ENCODE data around the gene MAGI3. TPM values are rescaled to one million over a fixed set of nuclear protein-coding genes. Genes with fewer than 3 reads are reported as not detected.

The MAGI3 gene
- polyA plus RNA-seq, 3 donors = 25.2 to 28.1 (median 26.0) TPM

DNA sequence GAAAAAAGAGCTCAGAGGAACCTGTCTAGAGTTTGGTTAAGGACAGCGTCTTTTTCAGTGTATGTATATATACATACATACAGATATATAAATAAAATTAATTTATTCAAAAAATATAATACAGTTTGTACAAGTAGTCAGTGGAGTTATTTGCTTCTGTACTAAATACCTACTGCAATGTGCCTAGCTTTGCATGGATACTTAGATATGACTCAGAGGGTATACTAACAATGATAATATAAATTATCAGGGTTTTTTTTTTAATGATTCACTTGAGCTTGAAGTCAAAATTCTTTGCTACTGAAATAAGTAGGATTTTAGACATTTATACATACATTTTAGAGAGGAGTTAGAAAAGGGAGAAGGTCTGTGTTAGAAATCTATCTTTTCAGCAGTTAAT lies 251.1 kb downstream of the MAGI3 start:
- DNase-seq (ENCODE audit: low read depth in 3 of 3, low spot score in 2 of 3) = no peak

DNA sequence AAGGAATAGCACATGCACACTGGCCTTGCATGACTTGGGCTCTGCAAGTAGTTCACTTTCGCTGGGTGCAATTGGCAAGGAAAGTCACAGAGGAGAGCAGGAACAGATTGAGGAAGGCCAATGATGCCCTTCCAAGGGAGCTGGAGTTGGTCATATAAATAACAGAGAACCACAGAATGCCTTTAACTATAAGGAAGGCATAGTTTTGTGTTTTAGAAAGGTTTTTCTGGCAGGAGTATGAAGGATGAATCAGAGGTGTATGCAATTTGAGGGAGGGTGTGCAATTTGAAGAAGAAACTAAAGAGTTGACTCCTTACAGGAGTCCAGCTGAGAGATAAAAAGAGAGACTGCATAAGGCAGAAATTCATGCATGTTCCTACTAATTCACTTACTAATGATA lies 256.8 kb downstream of the MAGI3 start:
- no peak for DNase-seq (ENCODE audit: low read depth in 3 of 3, low spot score in 2 of 3)

DNA sequence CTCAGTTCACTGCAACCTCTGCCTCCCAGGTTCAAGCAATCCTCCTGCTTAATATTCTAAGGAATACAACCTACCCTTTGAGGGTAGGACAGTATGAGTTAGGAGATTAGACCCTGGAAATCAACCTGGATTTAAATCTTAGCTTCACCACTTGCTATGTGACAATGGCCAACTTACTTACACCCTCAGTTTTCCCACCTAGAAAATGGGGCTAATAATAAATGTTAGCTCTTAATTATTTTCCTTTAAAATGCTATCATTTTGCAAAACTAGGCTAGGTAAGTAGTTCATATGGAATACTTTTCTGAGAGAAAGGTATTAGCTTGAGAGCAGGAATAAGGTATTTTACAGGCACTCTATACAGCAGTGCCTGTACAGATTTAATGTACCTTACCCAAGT lies 258.2 kb downstream of the MAGI3 start:
- DNase-seq (ENCODE audit: low read depth in 3 of 3, low spot score in 2 of 3) = no peak

GRCh38 chr1:113652771-113653170 lies 262.5 kb downstream of the MAGI3 start:
- DNase-seq (ENCODE audit: low read depth in 3 of 3, low spot score in 2 of 3) = no peak

DNA sequence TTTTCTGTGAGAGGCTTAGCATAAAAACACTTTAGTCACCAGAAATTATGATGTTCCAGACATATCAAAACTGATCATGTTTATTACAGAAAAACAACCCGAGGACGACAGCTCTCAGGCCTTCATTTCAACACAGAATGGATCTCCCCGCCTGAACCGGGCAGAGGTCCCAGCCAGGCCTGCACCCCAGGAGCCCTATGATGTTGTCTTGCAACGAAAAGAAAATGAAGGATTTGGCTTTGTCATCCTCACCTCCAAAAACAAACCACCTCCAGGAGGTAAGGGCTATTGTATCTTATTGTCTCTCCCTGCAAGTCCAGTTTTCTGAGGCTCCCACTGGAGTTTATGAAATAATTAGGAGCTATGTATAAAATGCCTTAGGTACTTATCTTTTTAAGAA lies 263.4 kb downstream of the MAGI3 start:
- DNase-seq (ENCODE audit: low read depth in 3 of 3, low spot score in 2 of 3) = no peak

DNA sequence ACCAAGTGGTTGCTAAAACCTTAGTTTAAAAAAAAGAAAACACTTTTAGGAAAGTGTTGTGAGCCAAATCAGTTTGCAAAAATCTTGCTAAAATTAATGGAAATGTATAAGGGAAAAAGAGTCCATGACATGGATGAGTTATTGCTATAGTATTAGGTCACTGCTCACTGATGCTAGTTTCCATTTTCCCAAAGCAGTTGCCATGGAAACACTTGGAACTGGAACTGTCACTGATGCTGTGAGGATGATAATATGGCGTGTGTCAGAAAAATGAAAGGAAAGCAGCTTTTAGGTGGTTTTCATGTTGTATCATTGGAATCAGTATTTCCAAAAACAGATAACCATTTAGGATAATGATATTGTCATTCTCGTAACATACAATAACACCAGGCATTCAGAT lies 264.6 kb downstream of the MAGI3 start:
- no peak for DNase-seq (ENCODE audit: low read depth in 3 of 3, low spot score in 2 of 3)

- DNase-seq (ENCODE audit: low read depth in 3 of 3, low spot score in 2 of 3) = no peak
These were observed 266.8 kb downstream of the MAGI3 start for GRCh38 chr1:113657126-113657525.

DNA sequence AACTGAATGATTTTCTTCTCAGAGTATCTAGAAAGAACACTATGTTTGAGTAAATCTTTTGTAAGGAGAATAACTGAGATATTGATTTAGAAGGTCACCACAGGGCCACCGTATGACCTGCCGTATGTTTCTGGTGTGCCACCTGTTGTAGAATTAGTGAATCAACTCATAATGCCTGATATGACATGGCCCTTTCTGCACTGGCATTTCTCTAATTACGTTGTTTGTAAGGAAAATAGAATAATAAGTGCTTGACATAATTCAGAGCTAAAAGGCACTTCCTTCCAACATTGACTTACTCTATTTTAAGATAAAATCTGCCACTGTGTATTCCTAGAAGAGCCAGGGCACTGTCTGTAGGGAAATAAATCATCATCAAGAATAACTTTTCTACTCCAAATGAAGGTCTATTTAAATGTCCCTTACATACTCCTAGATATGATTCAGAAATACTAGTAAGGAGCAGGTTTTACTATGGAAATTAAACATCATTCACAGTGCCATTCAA lies 267.3 kb downstream of the MAGI3 start:
- DNase-seq (ENCODE audit: low read depth in 3 of 3, low spot score in 2 of 3) = no peak

DNA sequence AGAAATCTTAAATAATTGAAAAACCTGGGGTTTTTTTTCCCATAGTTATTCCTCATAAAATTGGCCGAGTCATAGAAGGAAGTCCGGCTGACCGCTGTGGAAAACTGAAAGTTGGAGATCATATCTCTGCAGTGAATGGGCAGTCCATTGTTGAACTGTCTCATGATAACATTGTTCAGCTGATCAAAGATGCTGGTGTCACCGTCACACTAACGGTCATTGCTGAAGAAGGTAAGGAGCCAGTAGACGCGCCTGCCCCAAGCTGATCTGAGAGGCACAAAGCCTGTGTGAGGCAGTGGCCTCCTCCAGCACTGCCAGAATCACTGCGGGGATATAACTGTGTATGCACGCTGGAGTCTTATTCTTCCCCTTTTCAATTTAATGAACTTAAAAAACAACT lies 268.7 kb downstream of the MAGI3 start:
- no peak for DNase-seq (ENCODE audit: low read depth in 3 of 3, low spot score in 2 of 3)

DNA sequence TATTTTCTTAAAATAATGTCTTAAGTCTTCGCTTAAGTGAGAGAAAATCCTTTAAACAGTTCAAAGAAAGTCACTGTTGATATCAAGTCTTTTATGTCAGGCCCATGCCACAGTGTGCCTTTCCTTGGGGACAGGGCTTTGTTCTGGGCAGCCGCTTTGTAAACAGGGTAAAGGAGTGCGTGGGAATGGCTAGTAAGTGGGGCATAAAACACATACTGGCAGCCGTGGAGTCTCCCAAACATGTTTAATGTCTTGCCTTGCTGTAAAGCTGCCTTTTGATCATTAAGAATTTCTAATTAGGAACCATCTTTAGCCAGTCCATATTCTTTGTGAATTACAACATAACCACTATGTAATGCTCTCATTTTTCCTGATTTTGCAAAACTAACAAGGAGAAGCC lies 269.2 kb downstream of the MAGI3 start:
- no peak for DNase-seq (ENCODE audit: low read depth in 3 of 3, low spot score in 2 of 3)

- DNase-seq (ENCODE audit: low read depth in 3 of 3, low spot score in 2 of 3) = no peak
These were observed 269.8 kb downstream of the MAGI3 start for GRCh38 chr1:113660088-113660487.

DNA sequence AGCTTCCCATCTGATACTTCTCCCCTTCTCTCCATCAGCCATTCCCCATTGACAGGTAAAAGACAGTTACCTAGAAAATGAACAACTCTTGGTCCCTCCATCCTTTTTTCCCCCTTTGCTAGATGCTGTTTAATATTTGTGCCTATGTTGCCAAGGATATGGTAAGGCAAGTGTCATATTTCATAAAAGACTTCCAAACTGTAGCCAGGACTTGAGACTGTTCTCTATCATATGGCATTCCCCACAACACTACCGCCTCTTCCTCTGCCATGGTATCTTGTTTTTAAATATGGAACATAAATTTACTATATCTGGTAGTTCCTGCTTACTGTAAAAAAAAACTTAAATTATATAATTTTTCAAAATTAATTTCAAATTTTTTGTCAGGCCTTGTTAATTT lies 271.8 kb downstream of the MAGI3 start:
- DNase-seq (ENCODE audit: low read depth in 3 of 3, low spot score in 2 of 3) = no peak

GRCh38 chr1:113663165-113663951 lies 273.0 kb downstream of the MAGI3 start:
- DNase-seq (ENCODE audit: low read depth in 3 of 3, low spot score in 2 of 3) = no peak

DNA sequence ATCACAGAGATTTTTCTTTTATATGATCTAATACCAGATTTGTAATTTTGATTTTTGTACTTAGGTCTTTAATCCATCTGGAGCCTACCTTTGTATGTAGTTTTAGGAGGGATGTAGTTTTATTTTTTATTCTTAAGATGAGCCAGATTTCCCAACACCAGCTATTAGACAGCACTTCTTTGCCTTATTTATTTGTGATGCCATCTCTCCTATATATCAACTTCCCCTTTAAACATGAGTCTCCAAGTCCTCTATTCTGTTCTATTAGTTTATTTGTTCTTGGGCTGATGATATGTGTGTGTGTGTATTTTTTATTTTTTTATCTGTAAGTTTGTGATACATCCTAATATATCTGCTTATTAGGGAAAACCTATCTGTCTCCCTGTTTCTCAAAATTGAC lies 274.8 kb downstream of the MAGI3 start:
- no peak for DNase-seq (ENCODE audit: low read depth in 3 of 3, low spot score in 2 of 3)

DNA sequence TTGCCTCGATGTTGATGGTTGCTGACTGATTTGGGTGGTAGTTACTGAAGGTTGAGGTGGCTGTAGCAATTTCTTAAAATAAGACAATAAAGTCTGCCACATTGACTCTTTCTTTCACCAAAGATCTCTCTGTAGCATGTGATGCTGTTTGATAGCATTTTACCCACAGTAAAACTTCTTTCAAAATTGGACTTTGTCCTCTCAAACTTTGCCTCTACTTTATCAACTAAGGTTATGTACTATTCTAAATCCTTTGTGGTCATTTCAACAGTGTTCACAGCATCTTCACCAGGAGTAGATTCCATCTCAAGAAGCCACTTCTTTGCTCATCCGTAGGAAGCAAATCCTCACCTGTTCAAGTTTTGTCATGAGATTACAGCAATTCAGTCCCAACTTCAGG lies 275.8 kb downstream of the MAGI3 start:
- no peak for DNase-seq (ENCODE audit: low read depth in 3 of 3, low spot score in 2 of 3)

- no peak for DNase-seq (ENCODE audit: low read depth in 3 of 3, low spot score in 2 of 3)
These were observed 279.7 kb downstream of the MAGI3 start for GRCh38 chr1:113669988-113670387.

DNA sequence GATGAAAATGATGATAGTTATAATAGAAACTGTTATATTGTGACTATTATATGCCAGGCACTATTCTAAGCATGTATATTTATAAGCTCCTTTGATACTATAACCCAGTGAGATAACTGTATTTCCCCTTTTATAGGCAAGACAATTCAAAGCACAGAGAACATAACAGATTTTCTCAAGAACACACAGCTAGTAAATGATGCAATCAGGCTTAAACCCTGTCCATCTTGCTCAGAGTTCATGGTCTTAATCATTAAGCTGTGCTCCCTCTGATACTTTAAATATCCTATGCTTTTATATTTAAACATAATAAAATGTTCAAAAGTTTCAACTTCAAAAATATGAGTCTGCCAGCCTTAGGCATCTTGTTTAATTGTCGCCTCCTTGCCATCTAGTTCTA lies 280.3 kb downstream of the MAGI3 start:
- no peak for DNase-seq (ENCODE audit: low read depth in 3 of 3, low spot score in 2 of 3)

DNA sequence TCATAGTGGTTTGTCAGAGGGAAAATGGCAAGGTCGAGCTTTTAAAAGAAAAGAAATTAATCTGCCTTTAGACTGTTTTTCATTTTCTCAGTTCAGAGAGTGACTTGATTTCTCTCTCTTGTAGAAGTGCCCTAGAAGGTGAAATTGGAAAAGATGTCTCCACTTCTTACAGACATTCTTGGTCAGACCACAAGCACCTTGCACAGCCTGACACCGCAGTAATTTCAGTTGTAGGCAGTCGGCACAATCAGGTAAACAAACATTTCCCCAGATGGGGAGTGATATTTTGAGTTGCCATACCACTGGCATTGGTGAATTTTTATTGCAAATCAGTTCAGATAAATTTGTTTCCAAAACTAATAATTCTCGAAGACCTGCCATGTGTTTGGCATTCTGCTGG lies 282.2 kb downstream of the MAGI3 start:
- DNase-seq (ENCODE audit: low read depth in 3 of 3, low spot score in 2 of 3) = no peak

- DNase-seq (ENCODE audit: low read depth in 3 of 3, low spot score in 2 of 3) = no peak
These were observed 284.3 kb downstream of the MAGI3 start for GRCh38 chr1:113674591-113674990.

GRCh38 chr1:113675302-113675701 lies 285.0 kb downstream of the MAGI3 start:
- no peak for DNase-seq (ENCODE audit: low read depth in 3 of 3, low spot score in 2 of 3)

GRCh38 chr1:113676524-113676923 lies 286.2 kb downstream of the MAGI3 start:
- DNase-seq (ENCODE audit: low read depth in 3 of 3, low spot score in 2 of 3) = no peak

- peak; percentile 47 to 63 (median 58) for DNase-seq (ENCODE audit: low read depth in 3 of 3, low spot score in 2 of 3)
These were observed 287.2 kb downstream of the MAGI3 start for GRCh38 chr1:113677250-113678158.

Measured in right renal cortex interstitium (tissue), 3 donors.